HepG2 (cell line): Measurements from ENCODE around the gene MARCHF9. TPM values are rescaled to one million over a fixed set of nuclear protein-coding genes. Genes with fewer than 3 reads are reported as not detected.

Experiments used
- DPF2 ChIP-seq: sonication (generic); formaldehyde crosslinking; IDR thresholded peaks from 2 replicates; pipeline ENCODE4 v1.4.0; 2020; ENCODE audit warnings: mild to moderate bottlenecking, low read depth, missing genetic modification reagents, borderline replicate concordance
- ESRRA ChIP-seq: sonication (generic); formaldehyde crosslinking; IDR thresholded peaks from 2 replicates; pipeline ENCODE4 v1.5.1; 2020; ENCODE audit warnings: mild to moderate bottlenecking, low read depth, missing genetic modification reagents
- FOXP1 ChIP-seq, 2 experiments: fragments of 450-650 bp in 1 of 2; IDR thresholded peaks; 2 replicates each; pipeline ENCODE4 v1.6.1; 2017 to 2018; ENCODE audit warnings: antibody characterized with exemption in 1 of 2
- GATA4 ChIP-seq: sonication (generic); IDR thresholded peaks from 2 replicates; pipeline ENCODE4 v1.6.1; 2016; ENCODE audit warnings: antibody characterized with exemption, low read depth, borderline replicate concordance
- GATAD2A ChIP-seq: IDR thresholded peaks from 2 replicates; pipeline ENCODE4 v1.6.1; 2016
- HIVEP1 ChIP-seq: sonication (generic); formaldehyde crosslinking; IDR thresholded peaks from 2 replicates; pipeline ENCODE4 v1.4.0; 2020; ENCODE audit warnings: mild to moderate bottlenecking, missing genetic modification reagents
- MAFF ChIP-seq: IDR thresholded peaks from 2 replicates; pipeline ENCODE4 v1.6.1; 2011; ENCODE audit warnings: low read depth, low read length, improper control_type of control experiment
- MLLT10 ChIP-seq: sonication (generic); formaldehyde crosslinking; IDR thresholded peaks from 2 replicates; pipeline ENCODE4 v1.4.0; 2020; ENCODE audit warnings: missing genetic modification reagents
- ONECUT2 ChIP-seq: sonication (generic); formaldehyde crosslinking; IDR thresholded peaks from 2 replicates; pipeline ENCODE4 v1.4.0; 2020; ENCODE audit warnings: missing genetic modification reagents
- POLR2G ChIP-seq: fragments of 200-400 bp; formaldehyde crosslinking; IDR thresholded peaks from 2 replicates; pipeline ENCODE4 v1.6.1; 2018; ENCODE audit warnings: mild to moderate bottlenecking, low read depth, low read length, moderate library complexity
- REXO4 ChIP-seq: sonication (generic); formaldehyde crosslinking; IDR thresholded peaks from 2 replicates; pipeline ENCODE4 v1.8.0; 2022; ENCODE audit warnings: missing genetic modification reagents, mild to moderate bottlenecking, borderline replicate concordance
- SATB2 ChIP-seq: sonication (generic); formaldehyde crosslinking; IDR thresholded peaks from 2 replicates; pipeline ENCODE4 v1.5.0; 2020; ENCODE audit warnings: missing genetic modification reagents
- SETDB1 ChIP-seq: sonication (generic); formaldehyde crosslinking; IDR thresholded peaks from 2 replicates; pipeline ENCODE4 v1.5.1; 2020; ENCODE audit warnings: missing genetic modification reagents, mild to moderate bottlenecking, borderline replicate concordance
- SIN3A ChIP-seq: IDR thresholded peaks from 2 replicates; pipeline ENCODE4 v1.6.1; 2011; ENCODE audit warnings: low read depth, mild to moderate bottlenecking, control low read depth, low read length, borderline replicate concordance
- SNAPC5 ChIP-seq: sonication (generic); formaldehyde crosslinking; IDR thresholded peaks from 2 replicates; pipeline ENCODE4 v1.8.1; 2023; ENCODE audit warnings: mild to moderate bottlenecking, missing genetic modification reagents, borderline replicate concordance
- TMF1 ChIP-seq: sonication (generic); formaldehyde crosslinking; IDR thresholded peaks from 2 replicates; pipeline ENCODE4 v1.8.1; 2022; ENCODE audit warnings: low read depth, missing genetic modification reagents
- TP53 ChIP-seq: sonication (generic); formaldehyde crosslinking; conservative IDR thresholded peaks from 2 replicates; pipeline ENCODE4 v1.4.0; 2020; ENCODE audit warnings: missing genetic modification reagents
- ZFP37 ChIP-seq: sonication (generic); formaldehyde crosslinking; IDR thresholded peaks from 2 replicates; pipeline ENCODE4 v1.4.0; 2020; ENCODE audit warnings: missing genetic modification reagents, borderline replicate concordance
- ZKSCAN8 ChIP-seq: IDR thresholded peaks from 2 replicates; pipeline ENCODE4 v1.6.1; 2016; ENCODE audit warnings: borderline replicate concordance, missing genetic modification reagents, missing compliant biosample characterization
- ZNF274 ChIP-seq: sonication (generic); formaldehyde crosslinking; IDR thresholded peaks from 2 replicates; pipeline ENCODE4 v1.5.1; 2020; ENCODE audit warnings: mild to moderate bottlenecking, missing genetic modification reagents
- ZNF292 ChIP-seq: sonication (generic); formaldehyde crosslinking; IDR thresholded peaks from 2 replicates; pipeline ENCODE4 v1.8.1; 2022; ENCODE audit warnings: mild to moderate bottlenecking, low read depth, missing genetic modification reagents, borderline replicate concordance
- ZNF34 ChIP-seq: sonication (generic); formaldehyde crosslinking; IDR thresholded peaks from 2 replicates; pipeline ENCODE4 v1.4.0; 2020; ENCODE audit warnings: mild to moderate bottlenecking, missing genetic modification reagents, borderline replicate concordance
- ZNF678 ChIP-seq: sonication (generic); formaldehyde crosslinking; IDR thresholded peaks from 2 replicates; pipeline ENCODE4 v1.4.0; 2020; ENCODE audit warnings: mild to moderate bottlenecking, missing genetic modification reagents
- ZNF7 ChIP-seq: IDR thresholded peaks from 2 replicates; pipeline ENCODE4 v1.6.1; 2016; ENCODE audit warnings: missing biosample characterization, missing genetic modification reagents
- ZNF788 ChIP-seq: sonication (generic); formaldehyde crosslinking; IDR thresholded peaks from 2 replicates; pipeline ENCODE4 v1.5.0; 2020; ENCODE audit warnings: mild to moderate bottlenecking, missing genetic modification reagents, borderline replicate concordance
- ZNF878 ChIP-seq: sonication (generic); formaldehyde crosslinking; IDR thresholded peaks from 2 replicates; pipeline ENCODE4 v1.8.1; 2023; ENCODE audit warnings: mild to moderate bottlenecking, missing genetic modification reagents, moderate library complexity
- polyA plus RNA-seq, 8 experiments: library from polyadenylated mRNA; depleted of rRNA in 3 of 8; stranded (reverse) in 7 of 8; unstranded in 1 of 8; fragments of >200 nt; fragmentation: Illumina TruSeq in 4 of 8; extraction: Trizol in 4 of 8; gene quantifications; 2 replicates each; pipeline versions ENCODE4 v1.2.1 to v1.2.3, GENCODE V29; 2011 to 2016; ENCODE audit warnings: low read depth in 4 of 8, missing spikeins in 1 of 8, mixed read lengths in 1 of 8; ENCODE audit not compliant: insufficient read depth in 1 of 8
- total RNA-seq, 5 experiments: library from RNA; depleted of rRNA; stranded (reverse); fragments of >200 nt; fragmentation: Illumina TruSeq; extraction: Trizol; gene quantifications; 2 replicates each; pipeline ENCODE4 v1.2.3, GENCODE V29; 2016; ENCODE audit warnings: low read depth in 1 of 5
- TF ChIP-seq, protein P1 (sequence below): sonication (generic); formaldehyde crosslinking; IDR thresholded peaks from 2 replicates; pipeline ENCODE4 v1.9.0; 2022; ENCODE audit warnings: low read depth, missing genetic modification reagents
- TF ChIP-seq, protein P2 (sequence below): sonication (generic); formaldehyde crosslinking; IDR thresholded peaks from 2 replicates; pipeline ENCODE4 v1.8.1; 2022; ENCODE audit warnings: mild to moderate bottlenecking, missing genetic modification reagents

MARCHF9 gene
- total and polyA plus RNA-seq, 2 of the 13 experiments (the other 11 are each of a cell fraction or from before 2014, with no cell fraction given): 5.7 to 9.6 TPM

- TF ChIP-seq, protein P1, sequence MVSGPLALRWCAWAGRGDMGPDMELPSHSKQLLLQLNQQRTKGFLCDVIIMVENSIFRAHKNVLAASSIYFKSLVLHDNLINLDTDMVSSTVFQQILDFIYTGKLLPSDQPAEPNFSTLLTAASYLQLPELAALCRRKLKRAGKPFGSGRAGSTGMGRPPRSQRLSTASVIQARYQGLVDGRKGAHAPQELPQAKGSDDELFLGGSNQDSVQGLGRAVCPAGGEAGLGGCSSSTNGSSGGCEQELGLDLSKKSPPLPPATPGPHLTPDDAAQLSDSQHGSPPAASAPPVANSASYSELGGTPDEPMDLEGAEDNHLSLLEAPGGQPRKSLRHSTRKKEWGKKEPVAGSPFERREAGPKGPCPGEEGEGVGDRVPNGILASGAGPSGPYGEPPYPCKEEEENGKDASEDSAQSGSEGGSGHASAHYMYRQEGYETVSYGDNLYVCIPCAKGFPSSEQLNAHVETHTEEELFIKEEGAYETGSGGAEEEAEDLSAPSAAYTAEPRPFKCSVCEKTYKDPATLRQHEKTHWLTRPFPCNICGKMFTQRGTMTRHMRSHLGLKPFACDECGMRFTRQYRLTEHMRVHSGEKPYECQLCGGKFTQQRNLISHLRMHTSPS (CRISPR knock-in tag): no peak
- TF ChIP-seq SIN3A: 0 out of 2 replicates have a peak, but pooled peaks have one; percentile 15
- TF ChIP-seq ZNF878 (CRISPR knock-in tag): no peak
- TF ChIP-seq SATB2: no peak
- TF ChIP-seq SNAPC5: no peak
- TF ChIP-seq ONECUT2 (CRISPR knock-in tag): no peak
- TF ChIP-seq MAFF: 0 out of 2 replicates have a peak, but pooled peaks have one; percentile 11
- no peak for TF ChIP-seq ESRRA
- no peak for TF ChIP-seq ZKSCAN8
- TF ChIP-seq ZNF678 (CRISPR knock-in tag): no peak
- 0 out of 2 replicates have a peak, but pooled peaks have one; percentile 31 for TF ChIP-seq ZNF34 (CRISPR knock-in tag)
- no peak for TF ChIP-seq POLR2G
- TF ChIP-seq ZNF7 (CRISPR knock-in tag): no peak
- TF ChIP-seq ZNF292 (CRISPR knock-in tag): no peak
- TF ChIP-seq TP53: no peak
- TF ChIP-seq ZFP37 (CRISPR knock-in tag): no peak
- no peak for TF ChIP-seq FOXP1 (IDR thresholded peaks at IDR 0.05)
- TF ChIP-seq FOXP1 (CRISPR knock-in tag; IDR thresholded peaks at IDR 0.05): no peak
- TF ChIP-seq HIVEP1 (CRISPR knock-in tag): no peak
- TF ChIP-seq GATAD2A (CRISPR knock-in tag): no peak; the same call in 1 of the 2 replicates
- TF ChIP-seq MLLT10 (CRISPR knock-in tag): no peak
- no peak for TF ChIP-seq SETDB1 (CRISPR knock-in tag)
- peak; percentile 21; the same call in 1 of the 2 replicates for TF ChIP-seq GATA4
- no peak for TF ChIP-seq ZNF274 (CRISPR knock-in tag)
- TF ChIP-seq REXO4 (CRISPR knock-in tag): no peak
- no peak for TF ChIP-seq TMF1 (CRISPR knock-in tag)
- TF ChIP-seq ZNF788 (CRISPR knock-in tag): no peak
- TF ChIP-seq, protein P2, sequence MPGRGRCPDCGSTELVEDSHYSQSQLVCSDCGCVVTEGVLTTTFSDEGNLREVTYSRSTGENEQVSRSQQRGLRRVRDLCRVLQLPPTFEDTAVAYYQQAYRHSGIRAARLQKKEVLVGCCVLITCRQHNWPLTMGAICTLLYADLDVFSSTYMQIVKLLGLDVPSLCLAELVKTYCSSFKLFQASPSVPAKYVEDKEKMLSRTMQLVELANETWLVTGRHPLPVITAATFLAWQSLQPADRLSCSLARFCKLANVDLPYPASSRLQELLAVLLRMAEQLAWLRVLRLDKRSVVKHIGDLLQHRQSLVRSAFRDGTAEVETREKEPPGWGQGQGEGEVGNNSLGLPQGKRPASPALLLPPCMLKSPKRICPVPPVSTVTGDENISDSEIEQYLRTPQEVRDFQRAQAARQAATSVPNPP (CRISPR knock-in tag): no peak
- no peak for TF ChIP-seq DPF2 (CRISPR knock-in tag)
Observed at GRCh38 chr12:57744194-57744776, 10.6 kb upstream of the MARCHF9 start (continued).
